Osteoblast (primary cell): ENCODE measurements around the gene HLA-DPA1. TPM values are rescaled to one million over a fixed set of nuclear protein-coding genes. Genes with fewer than 3 reads are reported as not detected.

Experiments used
- DNase-seq: peaks from one replicate; pipeline ENCODE4 v3.0.0; 2011; ENCODE audit warnings: low spot score, mixed read lengths; ENCODE audit not compliant: insufficient read length; ENCODE audit errors: missing footprints
- H2AFZ ChIP-seq: 2 replicates; pipeline ENCODE4 v1.6.0; 2011; ENCODE audit warnings: mild to moderate bottlenecking, low read length
- H3K27ac ChIP-seq: 2 replicates; pipeline ENCODE4 v1.5.1; 2011; ENCODE audit warnings: mild to moderate bottlenecking, low read depth, low read length, moderate library complexity
- H3K27me3 ChIP-seq: 2 replicates; pipeline ENCODE4 v1.6.0; 2012; ENCODE audit warnings: mild to moderate bottlenecking, control low read depth, inconsistent platforms, low read length, moderate library complexity; ENCODE audit not compliant: insufficient read depth
- H3K36me3 ChIP-seq: 2 replicates; pipeline ENCODE4 v1.5.1; 2011; ENCODE audit warnings: mild to moderate bottlenecking, low read length, control low read depth, moderate library complexity; ENCODE audit not compliant: insufficient read depth
- H3K4me1 ChIP-seq: 2 replicates; pipeline ENCODE4 v1.5.1; 2011; ENCODE audit warnings: mild to moderate bottlenecking, low read length, control low read depth, moderate library complexity; ENCODE audit not compliant: insufficient read depth
- H3K4me2 ChIP-seq: 2 replicates; pipeline ENCODE4 v1.6.0; 2011; ENCODE audit warnings: mild to moderate bottlenecking, low read length; ENCODE audit not compliant: insufficient read depth
- H3K4me3 ChIP-seq: fragments of 200-600 bp; sonication (generic); 3 replicates; pipeline ENCODE4 v1.5.1; 2012; ENCODE audit warnings: mild to moderate bottlenecking, low read length, inconsistent platforms; ENCODE audit not compliant: insufficient read depth
- H3K79me2 ChIP-seq: 2 replicates; pipeline ENCODE4 v1.6.0; 2012; ENCODE audit warnings: mild to moderate bottlenecking, low read length, control low read depth, inconsistent platforms; ENCODE audit not compliant: insufficient read depth
- H3K9me3 ChIP-seq: 2 replicates; pipeline ENCODE4 v1.5.1; 2011; ENCODE audit warnings: low read depth, low read length, control low read depth
- H4K20me1 ChIP-seq: 2 replicates; pipeline ENCODE4 v1.6.0; 2012; ENCODE audit warnings: mild to moderate bottlenecking, low read length, control low read depth; ENCODE audit not compliant: insufficient read depth
- total RNA-seq: library from RNA; depleted of rRNA; stranded (reverse); fragments of >200 nt; gene quantifications from 2 replicates; pipeline ENCODE4 v1.2.3, GENCODE V29; 2012
- TF ChIP-seq, protein P1 (sequence below): IDR thresholded peaks from 2 replicates; pipeline ENCODE4 v1.5.1; 2011; ENCODE audit warnings: mild to moderate bottlenecking, low read depth, low read length, moderate library complexity; ENCODE audit errors: extremely low read depth

Gene HLA-DPA1
- total RNA-seq, 1 donor, result 5.4 TPM

DNA sequence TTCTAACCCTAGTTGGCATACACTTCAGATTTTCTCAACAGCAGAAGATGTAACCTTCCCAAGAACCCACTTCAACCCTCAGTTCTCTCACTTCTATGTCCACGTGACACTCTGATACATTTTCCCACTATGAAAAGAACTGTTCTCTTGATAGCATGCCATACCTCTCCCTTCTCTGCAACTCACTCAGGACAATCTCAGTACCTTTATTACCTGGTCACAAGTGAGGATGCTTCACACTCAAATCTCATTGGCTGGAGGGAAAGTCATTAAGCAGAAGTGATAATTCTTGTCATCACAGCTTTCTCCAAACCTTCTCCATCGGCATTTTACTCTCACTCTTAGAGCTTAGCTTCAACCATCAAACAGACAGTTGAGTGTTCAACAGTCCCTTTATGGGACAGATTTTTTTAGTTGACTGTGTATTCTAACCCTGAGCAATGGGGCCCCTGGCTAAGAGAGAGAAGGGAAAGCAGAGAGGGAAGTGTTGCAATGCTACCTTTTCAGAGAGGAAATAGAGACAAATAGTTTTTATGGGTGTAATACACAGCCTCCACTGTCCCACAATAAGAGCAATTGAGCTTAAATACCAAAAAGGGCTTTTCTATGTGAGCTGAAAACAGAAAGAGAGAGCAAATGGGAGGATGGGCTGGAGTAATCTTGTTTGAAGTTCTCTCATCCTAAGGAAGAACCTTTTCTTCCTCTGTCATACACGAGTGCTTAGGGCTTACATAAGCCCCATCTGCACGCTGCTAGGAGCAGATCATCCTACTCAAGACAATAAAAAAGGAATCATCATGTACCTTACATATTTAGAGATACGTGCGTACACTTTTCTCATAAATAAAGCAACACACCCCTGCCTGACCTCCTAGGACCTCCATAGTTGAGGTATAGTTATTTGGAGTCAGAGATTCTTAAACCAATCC lies 16.0 kb downstream of the HLA-DPA1 start:
- Histone ChIP-seq H3K4me2 (no peak overlapping the region), H3K4me1 (no peaks in the 10 kb centered on the region), H3K4me3 (no peak overlapping the region), H4K20me1 (no peaks in the 10 kb centered on the region), H3K27me3 (peaks cover 5% of the 10 kb centered on the region), H3K27ac (no peak overlapping the region), H3K36me3 (no peaks in the 10 kb centered on the region), H3K79me2 (no peaks in the 10 kb centered on the region), H2AFZ (no peak overlapping the region), H3K9me3 (no peaks in the 10 kb centered on the region)
- TF ChIP-seq, protein P1, sequence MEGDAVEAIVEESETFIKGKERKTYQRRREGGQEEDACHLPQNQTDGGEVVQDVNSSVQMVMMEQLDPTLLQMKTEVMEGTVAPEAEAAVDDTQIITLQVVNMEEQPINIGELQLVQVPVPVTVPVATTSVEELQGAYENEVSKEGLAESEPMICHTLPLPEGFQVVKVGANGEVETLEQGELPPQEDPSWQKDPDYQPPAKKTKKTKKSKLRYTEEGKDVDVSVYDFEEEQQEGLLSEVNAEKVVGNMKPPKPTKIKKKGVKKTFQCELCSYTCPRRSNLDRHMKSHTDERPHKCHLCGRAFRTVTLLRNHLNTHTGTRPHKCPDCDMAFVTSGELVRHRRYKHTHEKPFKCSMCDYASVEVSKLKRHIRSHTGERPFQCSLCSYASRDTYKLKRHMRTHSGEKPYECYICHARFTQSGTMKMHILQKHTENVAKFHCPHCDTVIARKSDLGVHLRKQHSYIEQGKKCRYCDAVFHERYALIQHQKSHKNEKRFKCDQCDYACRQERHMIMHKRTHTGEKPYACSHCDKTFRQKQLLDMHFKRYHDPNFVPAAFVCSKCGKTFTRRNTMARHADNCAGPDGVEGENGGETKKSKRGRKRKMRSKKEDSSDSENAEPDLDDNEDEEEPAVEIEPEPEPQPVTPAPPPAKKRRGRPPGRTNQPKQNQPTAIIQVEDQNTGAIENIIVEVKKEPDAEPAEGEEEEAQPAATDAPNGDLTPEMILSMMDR, result no peak
- no peak for DNase-seq

DNA sequence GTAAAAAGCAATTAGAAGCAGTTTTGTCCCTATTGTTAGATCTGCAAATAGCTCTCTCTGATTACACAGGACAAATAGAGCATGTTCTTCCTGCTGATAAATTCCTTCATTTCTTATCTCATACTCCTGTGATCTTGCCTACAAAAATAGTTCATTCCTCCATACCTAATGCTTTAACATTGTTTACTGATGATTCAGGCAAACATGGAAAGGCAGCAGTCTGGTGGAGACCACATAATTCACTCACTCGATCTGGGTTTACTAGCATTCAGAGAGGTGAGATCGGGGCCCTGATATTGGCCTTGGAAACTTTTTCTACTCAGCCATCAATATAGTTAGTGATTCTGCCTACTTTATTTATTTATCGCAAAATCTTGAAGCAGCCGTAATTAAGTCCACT lies 20.2 kb downstream of the HLA-DPA1 start:
- H4K20me1 ChIP-seq, result no peaks in the 10 kb centered on the region
- no peaks in the 10 kb centered on the region for H3K4me1 ChIP-seq
- H3K79me2 ChIP-seq, result no peaks in the 10 kb centered on the region
- no peak overlapping the region for H3K4me3 ChIP-seq
- H3K27me3 ChIP-seq, result peaks cover 21% of the 10 kb centered on the region
- H3K27ac ChIP-seq, result no peak overlapping the region
- no peak overlapping the region for H3K4me2 ChIP-seq
- H3K9me3 ChIP-seq, result no peaks in the 10 kb centered on the region
- TF ChIP-seq, protein P1, result no peak
- H2AFZ ChIP-seq, result no peak overlapping the region
- no peaks in the 10 kb centered on the region for H3K36me3 ChIP-seq
- DNase-seq, result no peak

DNA sequence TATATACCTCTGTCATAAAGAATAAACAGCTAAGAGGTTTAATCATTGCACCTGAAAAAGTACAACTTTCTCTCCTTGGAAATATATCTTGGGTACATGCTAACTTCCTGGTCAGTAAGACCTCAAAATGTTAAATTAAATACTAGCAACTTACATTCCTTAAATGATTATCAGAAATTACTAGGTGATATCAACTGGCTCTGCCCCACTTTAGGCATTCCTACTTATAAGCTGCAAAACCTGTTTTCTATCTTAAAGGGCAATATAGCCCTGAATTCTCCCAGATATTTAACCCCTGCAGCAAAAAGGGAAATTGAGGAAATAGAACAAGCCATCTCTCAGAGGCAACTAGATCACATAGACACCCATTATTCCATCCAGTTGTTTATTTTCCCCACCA lies 20.8 kb downstream of the HLA-DPA1 start:
- no peaks in the 10 kb centered on the region for H3K36me3 ChIP-seq
- no peaks in the 10 kb centered on the region for H4K20me1 ChIP-seq
- no peaks in the 10 kb centered on the region for H3K4me1 ChIP-seq
- H3K4me2 ChIP-seq, result no peak overlapping the region
- no peak for DNase-seq
- no peak overlapping the region for H2AFZ ChIP-seq
- peaks cover 25% of the 10 kb centered on the region for H3K27me3 ChIP-seq
- TF ChIP-seq, protein P1, result no peak
- H3K79me2 ChIP-seq, result no peaks in the 10 kb centered on the region
- no peaks in the 10 kb centered on the region for H3K9me3 ChIP-seq
- no peak overlapping the region for H3K27ac ChIP-seq
- no peak overlapping the region for H3K4me3 ChIP-seq

DNA sequence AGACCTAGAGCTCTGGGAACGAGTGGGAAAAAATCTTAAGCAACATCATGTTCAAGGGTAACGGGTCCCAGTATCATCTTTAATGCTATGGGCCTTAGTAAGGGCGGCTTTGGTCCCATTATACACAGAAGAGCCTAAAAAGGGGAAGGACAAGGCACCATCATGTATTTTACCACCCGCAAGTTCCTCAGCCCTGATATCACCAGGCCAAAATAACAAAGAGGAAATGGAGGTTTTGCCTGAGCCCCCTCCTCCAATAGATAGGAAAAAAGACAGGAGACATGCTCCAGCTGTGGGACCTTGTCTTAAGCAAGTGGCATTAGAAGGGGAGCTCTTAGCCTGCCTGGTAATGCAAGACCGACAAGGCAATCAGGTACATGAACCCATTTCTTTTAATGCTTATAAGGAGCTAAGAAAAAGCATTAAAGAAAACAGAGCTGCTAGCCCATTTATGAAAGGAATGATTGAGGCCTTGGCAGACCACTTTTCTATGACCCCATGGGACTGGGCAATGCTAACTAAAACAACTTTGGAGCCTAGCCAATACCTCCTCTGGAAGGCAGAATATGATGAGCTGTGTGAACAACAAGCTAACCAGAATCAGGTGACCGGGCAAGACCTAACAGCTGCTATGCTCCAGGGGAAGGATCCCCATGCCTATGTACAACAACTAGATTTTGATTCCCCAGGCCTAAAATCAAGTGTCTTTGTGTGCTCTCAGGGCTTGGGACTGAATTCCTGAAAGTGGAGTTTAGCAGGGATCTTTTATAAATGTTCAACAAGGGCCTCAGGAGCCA lies 23.2 kb downstream of the HLA-DPA1 start:
- DNase-seq, result no peak
- no peaks in the 10 kb centered on the region for H3K4me1 ChIP-seq
- H2AFZ ChIP-seq, result no peak overlapping the region
- H4K20me1 ChIP-seq, result no peaks in the 10 kb centered on the region
- no peak overlapping the region for H3K4me3 ChIP-seq
- peaks cover 38% of the 10 kb centered on the region for H3K27me3 ChIP-seq
- H3K36me3 ChIP-seq, result no peaks in the 10 kb centered on the region
- no peaks in the 10 kb centered on the region for H3K9me3 ChIP-seq
- H3K27ac ChIP-seq, result no peak overlapping the region
- H3K79me2 ChIP-seq, result no peaks in the 10 kb centered on the region
- TF ChIP-seq, protein P1, result no peak
- no peak overlapping the region for H3K4me2 ChIP-seq
